HEK293 (cell line): ENCODE measurements around the gene TCERG1L.

Experiments
- CTCF ChIA-PET: fragments of 350-600 bp; formaldehyde crosslinking; extraction: SDS; loops from one replicate; lab custom pipeline; 2021; ENCODE audit warnings: antibody characterized with exemption; lab: Yijun Ruan, JAX
- POLR2A ChIA-PET: fragments of 300-600 bp; formaldehyde crosslinking; extraction: SDS; loops from one replicate; lab custom pipeline; 2020; ENCODE audit warnings: antibody characterized with exemption, inconsistent platforms; lab: Yijun Ruan, JAX
- H3K27ac ChIP-seq: fragments of 200-500 bp; sonication (Bioruptor generic); 2 replicates; pipeline ENCODE4 v1.5.1; 2014; ENCODE audit warnings: low read depth, low read length, control low read depth, inconsistent platforms; ENCODE audit errors: extremely low read depth
- H3K36me3 ChIP-seq, 2 experiments: fragments of 200-500 bp in 1 of 2; sonication (Bioruptor generic) in 1 of 2; 1 replicate in 1 of 2; 2 replicates in 1 of 2; pipeline ENCODE4 v1.5.1; 2014 to 2017; ENCODE audit warnings: inconsistent platforms in 2 of 2, low read length in 2 of 2; ENCODE audit not compliant: control insufficient read depth in 2 of 2, insufficient read depth in 1 of 2
- H3K4me1 ChIP-seq: fragments of 200-500 bp; sonication (Bioruptor generic); 2 replicates; pipeline ENCODE4 v1.5.1; 2014; ENCODE audit warnings: mild to moderate bottlenecking, low read length, inconsistent platforms; ENCODE audit not compliant: control insufficient read depth, insufficient read depth
- H3K4me3 ChIP-seq: 2 replicates; pipeline ENCODE4 v1.5.1; 2011; ENCODE audit warnings: low read depth, mild to moderate bottlenecking, control low read depth, low read length, moderate library complexity
- H3K9me3 ChIP-seq: fragments of 200-500 bp; sonication (Bioruptor generic); 2 replicates; pipeline ENCODE4 v1.5.1; 2014; ENCODE audit warnings: low read depth, low read length, inconsistent platforms; ENCODE audit not compliant: control insufficient read depth, insufficient read depth
- PATZ1 ChIP-seq: fragments of 450-650 bp; formaldehyde crosslinking; IDR thresholded peaks from 2 replicates; pipeline ENCODE4 v1.5.1; 2016; ENCODE audit warnings: missing biosample characterization, missing genetic modification characterization
- REPIN1 ChIP-seq: fragments of 450-650 bp; formaldehyde crosslinking; IDR thresholded peaks from 2 replicates; pipeline ENCODE4 v1.5.1; 2017; ENCODE audit warnings: missing biosample characterization, missing genetic modification characterization, low read depth
- SETDB1 ChIP-seq: IDR thresholded peaks from one replicate; pipeline ENCODE4 v1.6.1; 2017; ENCODE audit warnings: mild to moderate bottlenecking, low read length, moderate library complexity, mixed read lengths; ENCODE audit not compliant: insufficient read length
- ZEB2 ChIP-seq: fragments of 450-650 bp; formaldehyde crosslinking; IDR thresholded peaks from 2 replicates; pipeline ENCODE4 v1.5.1; 2016; ENCODE audit warnings: missing biosample characterization, missing genetic modification characterization
- ZNF114 ChIP-seq: fragments of 450-650 bp; formaldehyde crosslinking; IDR thresholded peaks from 2 replicates; pipeline ENCODE4 v1.5.0; 2017; ENCODE audit warnings: missing biosample characterization, missing genetic modification characterization
- ZNF155 ChIP-seq: fragments of 450-650 bp; formaldehyde crosslinking; IDR thresholded peaks from 2 replicates; pipeline ENCODE4 v1.5.1; 2016; ENCODE audit warnings: missing biosample characterization, missing genetic modification characterization
- ZNF16 ChIP-seq: fragments of 450-650 bp; formaldehyde crosslinking; IDR thresholded peaks from 2 replicates; pipeline ENCODE4 v1.5.1; 2016; ENCODE audit warnings: low read depth, missing biosample characterization, missing genetic modification characterization
- ZNF174 ChIP-seq: fragments of 450-650 bp; formaldehyde crosslinking; IDR thresholded peaks from 2 replicates; pipeline ENCODE4 v1.5.0; 2017; ENCODE audit warnings: missing biosample characterization, mild to moderate bottlenecking, missing genetic modification characterization
- ZNF239 ChIP-seq: fragments of 450-650 bp; formaldehyde crosslinking; IDR thresholded peaks from 2 replicates; pipeline ENCODE4 v1.5.1; 2016; ENCODE audit warnings: missing biosample characterization, missing genetic modification characterization
- ZNF274 ChIP-seq, 2 experiments: fragments of 200-500 bp in 1 of 2; fragments of 450-650 bp in 1 of 2; sonication (Bioruptor generic) in 1 of 2; formaldehyde crosslinking in 1 of 2; IDR thresholded peaks; 2 replicates each; pipeline versions ENCODE4 v1.5.1 to v1.6.1; 2014 to 2016; ENCODE audit warnings: borderline replicate concordance in 1 of 2, inconsistent platforms in 1 of 2, low read length in 1 of 2, missing biosample characterization in 1 of 2, missing genetic modification characterization in 1 of 2
- ZNF341 ChIP-seq: fragments of 450-650 bp; formaldehyde crosslinking; IDR thresholded peaks from 2 replicates; pipeline ENCODE4; 2016; ENCODE audit warnings: low read depth, missing biosample characterization, missing genetic modification characterization
- ZNF350 ChIP-seq: fragments of 450-650 bp; formaldehyde crosslinking; IDR thresholded peaks from 2 replicates; pipeline ENCODE4 v1.5.0; 2017; ENCODE audit warnings: missing biosample characterization, mild to moderate bottlenecking, missing genetic modification characterization
- ZNF394 ChIP-seq: fragments of 450-650 bp; formaldehyde crosslinking; IDR thresholded peaks from 2 replicates; pipeline ENCODE4 v1.5.1; 2016; ENCODE audit warnings: missing biosample characterization, missing genetic modification characterization, mild to moderate bottlenecking, moderate library complexity, borderline replicate concordance
- ZNF510 ChIP-seq: fragments of 450-650 bp; formaldehyde crosslinking; IDR thresholded peaks from 2 replicates; pipeline ENCODE4 v1.5.1; 2018; ENCODE audit warnings: mild to moderate bottlenecking, missing genetic modification characterization, missing biosample characterization; ENCODE audit not compliant: insufficient replicate concordance
- ZNF701 ChIP-seq: fragments of 450-650 bp; formaldehyde crosslinking; IDR thresholded peaks from 2 replicates; pipeline ENCODE4 v1.5.1; 2016; ENCODE audit warnings: missing biosample characterization, missing genetic modification characterization
- ZNF843 ChIP-seq: fragments of 450-650 bp; formaldehyde crosslinking; IDR thresholded peaks from 2 replicates; pipeline ENCODE4 v1.5.1; 2016; ENCODE audit warnings: missing biosample characterization, missing genetic modification characterization
- ZSCAN5A ChIP-seq: fragments of 450-650 bp; formaldehyde crosslinking; IDR thresholded peaks from 2 replicates; pipeline ENCODE4 v1.5.1; 2016; ENCODE audit warnings: missing biosample characterization, missing genetic modification characterization

TCERG1L gene

GRCh38 chr10:131199646-131200045, 111.9 kb downstream of the TCERG1L start:
- TF ChIP-seq ZNF394 (tag by site-specific recombination) = no peak
- ChIA-PET CTCF (no interaction called here), POLR2A (no interaction called here)
- H3K4me1 ChIP-seq = no peaks in the 10 kb centered on the region
- H3K9me3 ChIP-seq = no peaks in the 10 kb centered on the region
- no peaks in the 10 kb centered on the region for H3K36me3 ChIP-seq
- no peak overlapping the region for H3K4me3 ChIP-seq
- H3K27ac ChIP-seq = no peak overlapping the region

GRCh38 chr10:131198843-131199242, 112.7 kb downstream of the TCERG1L start:
- ChIA-PET POLR2A (no interaction called here), CTCF (no interaction called here)
- Histone ChIP-seq H3K4me3 (no peak overlapping the region), H3K4me1 (no peaks in the 10 kb centered on the region), H3K27ac (no peak overlapping the region), H3K36me3 (no peaks in the 10 kb centered on the region), H3K9me3 (no peaks in the 10 kb centered on the region)
- no peak for TF ChIP-seq ZNF174 (tag by site-specific recombination)
- no peak for TF ChIP-seq REPIN1 (tag by site-specific recombination)
- no peak for TF ChIP-seq ZNF350
- no peak for TF ChIP-seq ZNF701 (tag by site-specific recombination)
- no peak for TF ChIP-seq SETDB1

GRCh38 chr10:131198401-131198800, 113.1 kb downstream of the TCERG1L start:
- H3K36me3 ChIP-seq = no peaks in the 10 kb centered on the region
- CTCF ChIA-PET = no interaction called here
- no peak overlapping the region for H3K27ac ChIP-seq
- no peak for TF ChIP-seq ZNF239 (tag by site-specific recombination)
- TF ChIP-seq ZNF155 = no peak
- TF ChIP-seq ZEB2 (tag by site-specific recombination) = no peak
- TF ChIP-seq, all 188 proteins: peak for 0
- POLR2A ChIA-PET = no interaction called here
- Histone ChIP-seq H3K4me1 (no peaks in the 10 kb centered on the region), H3K9me3 (no peaks in the 10 kb centered on the region), H3K4me3 (no peak overlapping the region)

GRCh38 chr10:131196176-131196885, 115.2 kb downstream of the TCERG1L start:
- H3K4me1 ChIP-seq = no peaks in the 10 kb centered on the region
- H3K36me3 ChIP-seq = no peaks in the 10 kb centered on the region
- H3K9me3 ChIP-seq = no peaks in the 10 kb centered on the region
- TF ChIP-seq ZNF843 (no peak), ZNF274 (IDR thresholded peaks at IDR 0.05; ENCODE audit: low read length) (no peak), ZNF274 (tag by site-specific recombination; IDR thresholded peaks at IDR 0.05; ENCODE audit: borderline replicate concordance) (no peak), ZNF341 (tag by site-specific recombination) (no peak)
- ChIA-PET CTCF (no interaction called here), POLR2A (no interaction called here)
- H3K4me3 ChIP-seq = no peak overlapping the region
- H3K27ac ChIP-seq = no peak overlapping the region

- Histone ChIP-seq H3K4me1 (no peaks in the 10 kb centered on the region), H3K36me3 (no peaks in the 10 kb centered on the region), H3K4me3 (no peak overlapping the region), H3K27ac (no peak overlapping the region), H3K9me3 (no peaks in the 10 kb centered on the region)
- ChIA-PET CTCF (no interaction called here), POLR2A (no interaction called here)
- TF ChIP-seq ZNF510 = no peak
- no peak for TF ChIP-seq PATZ1 (tag by site-specific recombination)
- no peak for TF ChIP-seq ZNF701 (tag by site-specific recombination)
- TF ChIP-seq ZNF394 (tag by site-specific recombination) = no peak
- no peak for TF ChIP-seq ZNF16 (tag by site-specific recombination)
- TF ChIP-seq ZNF114 (tag by site-specific recombination) = no peak
- no peak for TF ChIP-seq ZSCAN5A
Measured at GRCh38 chr10:131195558-131196159, 115.9 kb downstream of the TCERG1L start.
